NCI-H345 (cell line): Measurements from ENCODE around the gene L3MBTL3.

Source experiments
- DNase-seq: peaks from one replicate; lab custom pipeline; 2025; lab: John Stamatoyannopoulos, UW

Gene L3MBTL3

DNA sequence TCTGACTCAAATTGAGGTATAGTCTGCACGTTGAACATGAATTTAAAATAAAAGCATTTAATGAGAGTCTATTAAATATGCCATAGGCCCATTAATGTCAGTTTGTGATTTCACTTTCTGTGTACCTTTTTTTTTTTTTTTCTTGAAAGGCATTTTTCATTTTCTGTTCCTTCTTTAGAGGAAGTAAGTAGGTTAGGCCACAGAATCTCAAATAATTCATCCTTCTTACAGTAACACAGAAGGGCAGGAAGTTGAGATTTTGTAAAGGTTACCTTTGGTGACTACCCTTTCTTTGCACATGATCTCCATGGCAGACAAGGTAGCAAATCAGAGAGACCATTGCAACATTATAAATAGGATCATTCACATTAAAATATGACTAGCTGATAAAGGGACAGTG is 9.6 kb downstream of the L3MBTL3 start:
- DNase-seq: no peak

DNA sequence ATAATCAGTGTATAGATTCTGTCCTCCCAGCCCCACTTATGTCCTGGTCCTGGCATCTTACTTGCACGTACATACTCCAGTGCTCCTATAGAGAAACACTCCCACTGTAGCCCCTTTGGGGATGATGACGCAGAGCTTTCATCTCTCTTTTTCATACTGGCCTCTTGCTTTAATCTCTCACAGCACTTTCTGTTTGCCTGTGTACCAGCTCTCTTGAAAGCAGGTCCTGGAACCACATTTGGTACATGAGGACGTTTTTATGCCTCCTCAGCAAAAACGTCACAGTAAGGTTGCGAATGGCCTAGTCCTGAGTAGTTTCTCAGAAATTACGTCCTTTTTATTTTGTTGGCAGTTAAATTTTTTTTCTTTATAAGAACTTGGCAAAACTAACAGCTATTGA is 10.8 kb downstream of the L3MBTL3 start:
- DNase-seq: no peak

DNA sequence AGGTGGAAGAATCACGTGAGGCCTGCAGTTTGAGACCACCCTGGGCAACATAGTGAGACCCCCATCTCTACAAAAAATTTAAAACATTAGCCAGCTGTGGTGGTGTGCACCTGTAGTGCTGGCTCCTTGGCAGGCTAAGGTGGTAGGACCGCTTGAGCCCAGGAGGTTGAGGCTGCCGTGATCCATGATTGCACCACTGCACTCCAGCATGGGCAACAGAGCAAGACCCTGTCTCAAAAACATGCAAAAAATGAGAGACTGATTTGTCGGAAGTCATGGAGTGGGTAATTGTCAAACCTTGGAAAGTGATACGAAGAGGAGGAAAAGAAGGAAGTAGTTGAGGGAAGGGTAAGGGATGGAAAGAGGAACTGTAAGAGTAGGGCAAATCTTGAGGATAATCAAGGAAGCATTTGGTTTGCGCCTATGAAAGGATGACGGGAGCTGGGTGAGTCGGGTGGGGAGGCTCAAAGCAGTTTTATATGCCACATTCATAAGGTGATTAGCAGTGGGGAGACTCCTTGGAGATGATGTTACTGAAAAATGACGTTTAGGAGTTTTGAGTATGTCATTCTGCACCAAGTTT is 14.5 kb downstream of the L3MBTL3 start:
- no peak for DNase-seq

- DNase-seq: no peak
Measured at GRCh38 chr6:130033949-130034348, 15.6 kb downstream of the L3MBTL3 start.

DNA sequence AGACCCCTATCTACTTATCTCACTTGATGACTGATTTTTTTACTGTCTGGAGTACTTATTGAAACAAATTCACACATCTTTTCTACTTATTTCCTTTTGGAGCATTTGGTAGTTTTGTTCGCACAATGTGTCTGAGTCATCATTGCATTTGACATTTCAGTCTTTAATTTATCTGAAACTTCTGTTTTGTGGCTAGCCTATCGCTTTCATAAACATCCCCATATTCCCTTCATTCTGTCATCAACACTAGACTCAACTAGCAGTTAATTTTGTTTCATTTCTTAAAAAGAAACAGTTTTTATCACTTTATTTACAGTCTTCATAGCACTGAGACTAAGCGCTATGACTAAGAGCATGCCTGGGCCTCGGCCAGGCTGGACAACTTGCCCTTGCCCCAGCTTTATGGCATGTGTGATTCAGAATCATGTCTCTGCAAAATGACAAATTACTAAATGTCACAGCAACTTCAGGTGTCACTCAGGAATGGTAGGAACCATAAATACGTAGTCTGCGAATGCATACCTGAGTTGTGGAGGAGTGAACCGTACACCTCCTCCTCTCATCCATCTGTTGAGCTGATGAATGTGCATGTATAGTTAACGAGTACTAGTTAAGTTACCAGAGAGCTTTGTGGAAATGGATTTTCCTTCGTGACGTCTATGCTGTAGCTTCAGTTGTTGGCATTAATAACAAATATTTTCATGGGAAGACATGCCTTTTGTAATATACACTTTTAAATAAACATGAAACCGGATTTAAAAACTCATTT is 16.2 kb downstream of the L3MBTL3 start:
- no peak for DNase-seq

DNA sequence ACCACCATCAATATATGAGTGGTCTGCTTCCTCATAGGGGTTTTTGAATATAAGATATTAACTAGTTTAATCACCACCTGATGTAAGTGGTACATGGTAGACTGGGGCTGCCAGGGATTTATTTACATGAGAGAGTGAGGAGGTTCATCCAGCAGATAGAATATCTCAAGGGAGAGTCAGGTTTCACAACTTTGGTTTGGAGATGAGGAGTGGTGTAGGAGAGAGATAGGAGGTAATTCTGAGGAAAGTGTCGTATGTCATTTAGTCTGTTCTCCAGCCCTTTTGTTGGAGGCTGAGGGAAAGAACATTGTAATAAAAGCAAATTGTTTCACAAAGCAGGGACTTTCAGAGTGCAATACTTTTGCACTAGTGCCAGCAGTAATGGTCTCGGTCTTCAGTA is 16.8 kb downstream of the L3MBTL3 start:
- no peak for DNase-seq

DNA sequence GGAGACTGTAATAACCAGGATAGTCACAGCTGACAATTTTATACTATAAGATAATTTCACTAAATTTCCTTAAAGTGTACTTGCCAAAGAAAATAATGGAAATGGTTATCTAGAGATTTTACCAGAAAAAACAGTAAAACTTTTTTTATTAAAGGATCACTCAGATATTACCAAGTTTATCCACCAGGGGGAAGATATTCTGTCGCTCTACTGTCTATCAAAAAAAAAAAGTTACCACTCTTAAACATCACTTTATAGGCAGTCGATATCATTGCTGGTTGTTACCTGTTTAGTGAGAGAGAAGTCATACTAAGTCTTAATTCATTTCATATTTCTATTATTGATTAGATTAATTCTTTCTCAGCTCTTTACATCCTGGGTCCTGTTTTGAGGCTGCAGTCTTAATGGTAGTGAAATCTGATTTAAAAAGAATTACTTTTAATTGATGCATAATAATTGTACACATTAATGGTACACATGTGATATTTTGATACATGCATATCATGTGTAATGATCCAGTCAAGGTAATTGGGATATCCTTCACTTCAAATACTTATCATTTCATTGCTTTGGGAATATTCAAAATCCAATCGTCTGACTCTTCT is 18.9 kb downstream of the L3MBTL3 start:
- no peak for DNase-seq

DNA sequence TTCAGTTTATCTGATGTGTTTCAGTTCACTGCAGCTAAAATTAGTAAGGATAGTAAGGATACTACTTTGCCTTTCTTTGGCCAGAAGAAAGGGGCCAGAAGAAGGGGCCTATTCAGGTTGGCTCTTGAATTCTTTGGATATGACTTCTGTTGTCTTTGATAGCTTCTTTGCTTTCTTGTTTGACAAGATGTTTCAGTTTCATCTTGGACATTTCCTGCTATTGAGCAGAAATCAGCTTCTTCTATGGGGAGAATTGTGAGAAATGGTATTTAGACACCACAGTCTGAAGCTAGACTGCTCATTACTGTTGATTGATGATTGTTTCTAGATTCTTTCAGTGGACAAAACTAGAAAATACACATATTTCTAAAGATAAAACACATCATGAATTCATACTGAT is 23.2 kb downstream of the L3MBTL3 start:
- no peak for DNase-seq

DNA sequence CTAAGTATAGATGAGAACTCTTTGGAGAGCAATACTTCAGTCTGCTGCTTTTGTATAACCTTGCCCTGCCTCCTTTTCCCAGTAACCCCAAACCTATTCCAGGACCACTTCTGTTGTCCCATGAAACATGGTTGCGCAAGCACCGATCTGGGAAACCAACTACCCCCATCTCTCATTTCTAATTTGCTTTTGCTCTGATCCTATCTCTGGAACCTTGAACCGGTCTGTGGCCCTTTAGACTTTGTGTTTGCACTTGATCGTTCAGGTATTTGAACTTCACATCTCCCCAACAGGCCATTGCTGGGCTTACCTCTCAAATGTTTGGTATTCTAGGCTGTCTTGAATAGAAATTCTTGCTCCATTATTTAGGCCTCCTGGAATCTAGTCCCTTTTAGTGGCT is 25.0 kb downstream of the L3MBTL3 start:
- DNase-seq: no peak

DNA sequence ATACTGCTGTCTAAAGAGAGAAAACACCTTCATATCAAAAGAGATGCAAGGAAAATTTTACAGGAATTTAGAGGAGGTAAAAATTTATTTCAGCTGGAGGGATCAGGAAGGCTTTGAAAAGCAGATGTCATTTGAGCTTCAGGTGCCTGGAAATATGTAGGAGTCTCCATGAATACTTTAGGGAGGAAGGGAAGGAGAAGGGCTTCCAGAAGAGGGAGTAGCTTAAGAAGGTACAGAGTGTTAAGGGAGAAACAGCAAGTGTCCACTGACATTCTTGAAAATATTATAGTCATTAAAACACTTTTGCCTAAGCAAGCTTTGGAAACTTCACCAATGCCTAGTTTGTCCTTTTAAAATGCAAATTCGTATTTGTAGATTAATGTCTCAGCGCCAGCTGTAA is 27.2 kb downstream of the L3MBTL3 start:
- no peak for DNase-seq

DNA sequence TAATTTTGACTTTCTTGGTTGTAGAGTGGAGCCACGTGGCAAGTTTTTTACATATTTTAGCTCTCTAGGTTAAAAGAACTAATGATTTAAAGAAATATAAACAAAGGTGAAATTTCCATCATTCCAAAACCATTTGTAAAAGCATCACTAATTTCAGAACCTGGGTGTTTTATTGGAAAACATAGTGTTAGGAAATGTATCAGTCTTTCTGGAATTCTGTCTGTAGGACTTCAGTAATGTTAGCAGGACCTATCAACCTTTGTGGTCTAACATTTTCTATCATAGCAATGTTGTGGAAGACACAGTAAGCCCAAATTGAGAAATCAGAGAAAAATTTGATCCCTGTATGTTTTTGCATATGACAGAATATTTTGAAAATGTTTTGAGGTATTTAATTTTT is 28.3 kb downstream of the L3MBTL3 start:
- DNase-seq: no peak

- DNase-seq: no peak
Measured at GRCh38 chr6:130047088-130047995, 29.0 kb downstream of the L3MBTL3 start.

DNA sequence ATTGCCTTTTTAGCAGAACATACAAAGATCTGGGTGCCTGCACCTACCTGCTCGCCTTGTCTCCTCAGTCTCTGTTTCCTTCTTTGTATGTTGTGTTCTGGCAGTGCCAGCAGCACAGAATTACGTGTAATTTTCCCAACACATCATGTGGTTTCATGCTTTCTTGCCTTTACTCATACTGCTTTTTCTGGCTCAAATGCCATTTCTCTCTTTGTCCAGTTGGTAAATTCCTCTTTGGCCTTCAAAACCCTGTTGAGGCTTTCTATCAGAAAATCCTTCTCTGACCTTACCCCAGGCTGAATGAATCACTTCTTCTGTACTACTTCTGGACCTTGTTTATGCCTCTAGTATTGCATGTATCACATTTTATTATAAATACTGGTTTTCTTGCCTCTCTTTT is 31.8 kb downstream of the L3MBTL3 start:
- DNase-seq: no peak

- no peak for DNase-seq
Measured at GRCh38 chr6:130054725-130055124, 36.3 kb downstream of the L3MBTL3 start.

- DNase-seq: no peak
Measured at GRCh38 chr6:130055271-130055670, 36.9 kb downstream of the L3MBTL3 start.

- no peak for DNase-seq
Measured at GRCh38 chr6:130057495-130057894, 39.1 kb downstream of the L3MBTL3 start.

- DNase-seq: no peak
Measured at GRCh38 chr6:130063806-130064205, 45.4 kb downstream of the L3MBTL3 start.

DNA sequence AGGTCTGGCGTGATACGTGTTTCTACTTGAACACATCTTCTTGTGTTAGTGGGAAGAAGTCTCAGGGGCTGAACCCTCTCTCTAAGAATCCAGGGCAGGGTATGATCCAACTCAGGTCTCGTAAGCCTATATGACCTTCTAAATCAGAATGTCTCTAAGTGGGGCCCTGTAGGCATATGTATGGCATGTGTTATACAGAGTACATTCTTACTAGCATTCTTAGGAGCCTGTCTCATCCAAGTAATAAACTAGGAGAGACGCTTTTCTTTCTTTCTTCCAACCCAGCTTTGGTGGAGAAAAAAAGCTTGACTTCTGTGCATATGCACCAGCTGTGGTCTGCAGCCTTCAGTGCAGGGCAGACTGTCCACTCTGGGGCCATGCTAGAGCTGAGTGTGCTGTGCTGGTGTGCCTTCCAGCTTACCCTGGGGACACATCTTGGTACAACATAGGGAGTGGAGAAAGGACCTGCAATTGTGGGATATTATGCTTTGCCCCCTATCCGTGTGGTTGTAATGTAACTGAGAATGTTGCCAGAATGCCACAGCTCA is 47.3 kb downstream of the L3MBTL3 start:
- DNase-seq: no peak

DNA sequence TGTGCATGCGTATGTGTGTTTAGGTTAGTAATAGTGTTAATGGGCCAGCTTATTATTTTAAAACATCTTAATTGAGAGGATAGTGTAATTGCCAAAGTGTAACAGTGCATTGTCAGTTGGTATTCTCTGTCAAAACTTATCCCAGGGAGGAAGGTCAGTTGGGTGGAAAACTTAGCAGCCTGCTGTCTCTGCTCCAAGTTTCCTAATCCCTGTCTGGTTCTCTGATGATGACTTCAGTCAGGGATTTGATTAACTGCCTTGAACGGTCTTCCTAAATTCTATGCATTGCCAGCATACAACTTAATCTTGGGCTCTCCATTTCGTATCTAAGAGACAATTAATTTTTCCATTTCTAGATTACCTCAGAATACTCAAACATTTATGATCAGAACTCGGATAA is 51.1 kb downstream of the L3MBTL3 start:
- DNase-seq: no peak

DNA sequence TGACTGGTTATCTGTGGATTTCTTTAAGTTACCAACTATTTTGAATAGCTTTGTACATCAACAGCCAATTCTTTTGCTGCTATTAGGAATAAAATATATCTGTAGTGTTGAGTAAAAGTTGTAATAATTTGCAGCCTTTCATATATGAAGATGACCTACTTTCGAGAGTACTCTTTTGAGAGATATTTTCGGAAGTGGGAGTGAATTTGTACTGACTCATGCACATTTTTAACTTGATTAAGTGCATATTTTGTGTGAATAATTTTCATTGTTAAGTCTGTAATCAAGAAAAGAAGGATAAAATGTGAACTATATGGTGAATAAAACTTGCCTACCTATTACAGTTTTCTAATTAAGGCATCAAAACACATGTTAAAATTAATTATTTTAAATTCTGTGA is 51.9 kb downstream of the L3MBTL3 start:
- no peak for DNase-seq

DNA sequence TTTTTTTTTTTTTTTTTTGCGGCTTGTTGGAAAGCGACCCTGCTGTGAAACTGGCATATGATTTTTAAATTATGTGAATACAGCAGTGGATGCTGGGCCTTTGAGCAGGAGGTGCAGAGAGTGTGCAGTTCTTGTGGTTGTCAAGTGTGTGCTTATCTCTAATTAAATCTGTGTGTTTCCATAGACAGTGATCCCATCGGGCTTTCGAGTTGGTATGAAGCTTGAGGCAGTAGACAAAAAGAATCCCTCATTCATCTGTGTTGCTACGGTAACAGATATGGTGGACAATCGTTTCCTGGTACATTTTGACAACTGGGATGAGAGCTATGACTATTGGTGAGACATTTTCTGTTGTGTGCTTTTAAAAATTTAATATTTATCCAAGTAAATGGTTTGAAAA is 52.4 kb downstream of the L3MBTL3 start:
- no peak for DNase-seq

GRCh38 chr6:130075879-130076460 is 57.6 kb downstream of the L3MBTL3 start:
- DNase-seq: no peak
